ENCODE results near the gene PTPRD.

Gene PTPRD

GRCh38 chr9:8732367-8733075 lies 1880.3 kb downstream of the PTPRD start:
- no peak for TF ChIP-seq CTCF (IDR thresholded peaks at IDR 0.05; ENCODE audit: borderline replicate concordance, control extremely low read depth, extremely low read depth, insufficient read depth, missing control alignments)
- in situ Hi-C loops (cut with MboI; ENCODE audit: low sequenced_read_pairs, unreplicated experiment) = no loop called here
- no peak for DNase-seq (ENCODE audit: low spot score)

GRCh38 chr9:8730618-8731017 lies 1882.2 kb downstream of the PTPRD start:
- in situ Hi-C loops (cut with MboI; ENCODE audit: low sequenced_read_pairs, unreplicated experiment) = no loop called here

GRCh38 chr9:8728910-8729309 lies 1883.9 kb downstream of the PTPRD start:
- DNase-seq (ENCODE audit: low spot score) = no peak
- in situ Hi-C loops (cut with MboI; ENCODE audit: low sequenced_read_pairs, unreplicated experiment) = no loop called here
- no peak for TF ChIP-seq CTCF (IDR thresholded peaks at IDR 0.05; ENCODE audit: borderline replicate concordance, control extremely low read depth, extremely low read depth, insufficient read depth, missing control alignments)

More at GRCh38 chr9:8730618-8731017, 1882.2 kb downstream of the PTPRD start:
- no peak for DNase-seq (ENCODE audit: low spot score)
- TF ChIP-seq CTCF (IDR thresholded peaks at IDR 0.05; ENCODE audit: borderline replicate concordance, control extremely low read depth, extremely low read depth, insufficient read depth, missing control alignments) = no peak

GRCh38 chr9:8727191-8727590 lies 1885.6 kb downstream of the PTPRD start:
- no peak for DNase-seq (ENCODE audit: low spot score)
- TF ChIP-seq CTCF (IDR thresholded peaks at IDR 0.05; ENCODE audit: borderline replicate concordance, control extremely low read depth, extremely low read depth, insufficient read depth, missing control alignments) = no peak
- in situ Hi-C loops (cut with MboI; ENCODE audit: low sequenced_read_pairs, unreplicated experiment) = no loop called here

GRCh38 chr9:8726692-8727091 lies 1886.1 kb downstream of the PTPRD start:
- no peak for DNase-seq (ENCODE audit: low spot score)
- in situ Hi-C loops (cut with MboI; ENCODE audit: low sequenced_read_pairs, unreplicated experiment) = no loop called here
- no peak for TF ChIP-seq CTCF (IDR thresholded peaks at IDR 0.05; ENCODE audit: borderline replicate concordance, control extremely low read depth, extremely low read depth, insufficient read depth, missing control alignments)

- no peak for DNase-seq (ENCODE audit: low spot score)
- TF ChIP-seq CTCF (IDR thresholded peaks at IDR 0.05; ENCODE audit: borderline replicate concordance, control extremely low read depth, extremely low read depth, insufficient read depth, missing control alignments) = no peak
- in situ Hi-C loops (cut with MboI; ENCODE audit: low sequenced_read_pairs, unreplicated experiment) = no loop called here
Observed at GRCh38 chr9:8725635-8726034, 1887.2 kb downstream of the PTPRD start.

Measured in GM13976 (cell line).